ENCODE data around the gene ETV6. TPM values are rescaled to one million over a fixed set of nuclear protein-coding genes. Genes with fewer than 3 reads are reported as not detected.

ETV6 gene
- total RNA-seq, 1 donor from 2014 or later, result 3.0 TPM

DNA sequence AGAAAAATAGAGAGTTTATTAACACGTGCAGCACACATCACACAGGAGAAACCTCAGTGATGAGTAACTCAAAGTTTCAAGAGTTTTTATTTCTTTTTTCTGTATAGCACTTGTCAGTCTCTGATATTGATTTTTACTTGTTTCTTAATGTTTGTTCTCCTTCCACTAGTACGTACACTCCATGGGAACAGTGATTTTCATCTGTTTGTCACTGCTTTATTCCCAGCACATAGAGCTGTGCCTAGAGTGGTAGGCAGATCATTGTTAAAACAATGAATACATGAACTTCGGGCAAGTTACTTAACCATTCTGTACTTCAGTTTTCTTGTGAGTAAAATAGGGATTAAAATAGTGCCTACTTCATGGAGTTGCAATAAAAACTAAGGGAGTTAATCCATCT, 46.6 kb downstream of the ETV6 start:
- no peak for DNase-seq

DNA sequence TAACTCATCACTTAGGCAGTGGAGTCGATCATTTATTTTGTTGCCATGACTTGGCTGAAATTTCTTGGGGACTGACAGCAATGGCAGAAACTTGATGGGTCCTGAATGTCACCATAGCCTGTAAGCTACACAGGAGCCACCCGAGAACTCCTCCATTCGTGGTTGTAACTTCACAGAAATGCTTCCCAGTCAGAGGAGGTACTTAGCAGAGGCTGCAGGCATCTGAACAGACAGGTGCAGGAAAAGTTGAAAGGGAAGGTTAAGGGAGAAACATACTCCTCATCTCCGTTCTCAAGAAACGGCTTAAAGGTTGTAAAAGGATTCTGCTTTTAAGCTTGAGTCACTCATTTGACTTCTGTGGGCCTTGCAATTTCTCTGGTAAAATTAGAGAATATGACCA, 47.7 kb downstream of the ETV6 start:
- DNase-seq, result no peak

- DNase-seq, result no peak
Observed at GRCh38 chr12:11697670-11698387, 48.4 kb downstream of the ETV6 start.

- DNase-seq, result no peak
Observed at GRCh38 chr12:11698729-11699128, 49.3 kb downstream of the ETV6 start.

DNA sequence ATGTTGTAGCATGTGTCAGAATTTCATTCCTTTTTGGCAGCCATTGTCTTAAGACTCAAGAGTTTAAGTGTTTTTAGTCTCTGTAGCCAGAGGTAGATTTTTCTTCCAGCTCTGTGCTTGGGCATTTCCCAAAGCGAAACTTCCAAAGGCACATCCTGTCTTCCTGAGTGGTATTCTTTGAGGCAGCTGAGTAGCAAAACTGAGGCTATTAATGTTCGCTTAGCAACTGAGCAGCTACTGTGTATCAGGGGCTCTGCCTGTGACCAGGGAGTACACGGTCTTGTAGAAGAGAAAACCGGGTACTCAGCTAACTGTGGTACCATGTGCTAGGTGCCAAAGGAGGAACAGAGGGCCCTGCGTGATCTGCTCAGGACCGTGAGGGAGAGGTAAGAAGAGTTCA, 52.0 kb downstream of the ETV6 start:
- DNase-seq, result no peak

DNA sequence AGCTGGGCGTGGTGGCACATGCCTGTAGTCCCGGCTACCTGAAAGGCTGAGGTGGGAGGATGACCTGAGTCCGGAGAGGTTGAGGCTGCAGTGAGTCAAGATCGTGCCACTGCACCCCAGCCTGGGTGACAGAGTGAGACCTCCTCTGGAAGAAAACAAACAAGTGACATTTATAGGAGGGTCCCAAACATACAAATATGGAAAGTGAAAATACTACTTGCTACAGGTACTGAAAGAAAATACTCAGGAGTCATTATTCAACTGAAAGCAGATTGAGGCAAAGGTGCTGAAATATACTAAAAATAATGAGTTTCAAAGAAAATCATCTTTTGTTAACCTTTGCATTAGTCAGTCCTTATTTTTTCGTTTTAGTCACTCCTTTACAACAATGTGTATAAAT, 53.5 kb downstream of the ETV6 start:
- DNase-seq, result no peak

DNA sequence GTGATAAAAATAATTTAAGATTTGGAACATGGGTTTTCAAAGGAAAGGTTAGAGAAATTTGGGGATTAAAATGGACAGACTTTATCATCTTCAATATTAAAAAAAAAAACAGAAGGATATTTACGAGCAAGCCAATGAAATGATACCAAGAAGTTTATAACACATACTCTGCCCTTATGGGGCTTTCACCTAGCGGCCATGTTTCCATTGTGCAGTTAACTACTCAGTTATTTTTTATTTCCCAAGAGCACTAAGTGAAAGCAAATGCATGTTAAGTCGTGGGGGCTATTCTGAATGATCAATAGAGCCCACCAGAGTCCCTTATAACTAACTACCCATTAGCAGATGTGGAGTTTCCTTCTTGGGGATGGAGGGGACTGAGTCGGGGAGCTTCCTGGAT, 53.9 kb downstream of the ETV6 start:
- DNase-seq, result no peak

GRCh38 chr12:11704089-11704488, 54.6 kb downstream of the ETV6 start:
- DNase-seq, result no peak

GRCh38 chr12:11705010-11705409, 55.5 kb downstream of the ETV6 start:
- DNase-seq, result no peak

DNA sequence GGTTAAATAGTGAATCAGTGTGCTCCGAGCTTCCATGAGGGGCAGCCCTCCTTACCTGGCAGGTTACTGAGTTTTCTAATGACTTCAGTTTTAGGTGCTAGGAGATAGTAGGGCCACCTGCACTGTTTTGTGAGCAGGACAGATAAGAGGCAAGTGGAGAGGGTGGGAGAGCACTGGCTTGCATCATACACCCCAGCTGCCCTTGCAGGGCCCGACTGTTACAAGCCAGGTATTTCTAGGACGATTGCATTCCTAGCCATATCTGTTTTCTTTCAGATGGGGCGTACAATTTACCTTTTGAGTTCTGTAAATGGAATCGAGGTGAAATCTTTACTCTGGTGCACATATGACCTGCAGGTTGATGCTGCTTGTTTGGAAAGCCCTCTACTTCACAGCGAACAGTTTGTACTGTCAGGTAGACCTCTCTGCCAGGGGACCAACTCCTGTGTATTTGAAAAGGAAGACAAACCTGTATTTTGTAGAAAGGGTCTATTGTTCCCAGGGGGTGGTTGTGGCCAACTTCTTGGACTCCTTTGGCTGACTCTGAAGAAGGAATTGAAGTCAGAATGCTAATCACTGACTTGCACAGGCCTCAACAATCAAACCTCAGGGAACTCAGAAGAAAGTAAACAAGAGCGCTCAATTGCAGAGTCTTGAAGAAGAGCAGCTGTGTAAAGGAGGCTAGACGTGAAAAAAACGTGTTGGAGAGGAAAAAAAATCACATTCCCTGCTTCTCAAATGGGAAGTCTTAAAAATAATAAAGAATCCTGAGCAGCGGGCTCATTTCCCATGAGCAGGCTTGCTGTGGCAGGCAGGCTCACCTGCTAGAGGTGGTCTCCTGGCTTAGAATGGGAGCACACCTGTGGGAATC, 57.3 kb downstream of the ETV6 start:
- DNase-seq, result no peak

DNA sequence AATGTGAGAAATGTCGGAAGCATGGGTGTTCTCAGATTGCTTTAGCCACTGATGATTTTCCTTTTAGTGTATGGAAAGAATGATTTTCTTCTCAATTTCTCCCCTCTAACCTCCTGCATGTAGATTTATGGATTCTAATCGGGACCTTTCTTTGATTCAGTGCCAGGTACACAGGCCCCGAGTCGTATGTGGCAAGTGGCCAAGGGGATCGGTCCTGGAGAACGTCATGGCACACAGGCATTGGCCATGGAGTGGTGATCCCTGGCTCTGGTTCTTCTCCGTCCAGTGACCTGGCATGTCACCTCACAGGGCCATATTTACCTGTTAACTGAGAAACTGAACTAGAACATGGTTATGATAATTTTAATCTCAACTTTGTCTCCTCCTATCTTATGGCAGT, 58.1 kb downstream of the ETV6 start:
- no peak for DNase-seq

GRCh38 chr12:11709513-11709912, 60.0 kb downstream of the ETV6 start:
- DNase-seq, result no peak

DNA sequence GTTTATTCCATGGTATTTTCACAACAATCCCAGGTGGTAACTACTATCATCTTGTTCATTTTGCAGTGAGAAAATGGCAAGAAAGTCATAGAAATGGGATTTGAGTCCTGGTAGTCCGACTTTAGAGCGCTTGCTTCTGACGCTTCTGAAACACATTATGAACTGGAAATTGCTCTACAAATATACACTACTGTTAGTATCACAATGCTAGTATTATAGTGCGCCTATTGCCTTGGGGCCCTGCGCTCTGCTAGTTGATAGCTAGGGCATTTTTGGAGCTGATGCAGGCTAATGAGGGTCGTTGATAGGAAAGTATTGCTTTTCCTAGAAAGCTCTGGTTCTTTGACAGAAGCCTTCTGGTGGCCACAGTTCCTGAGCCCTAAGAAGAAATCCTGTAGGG, 61.0 kb downstream of the ETV6 start:
- DNase-seq, result no peak

- DNase-seq, result no peak
Observed at GRCh38 chr12:11710906-11711305, 61.4 kb downstream of the ETV6 start.

DNA sequence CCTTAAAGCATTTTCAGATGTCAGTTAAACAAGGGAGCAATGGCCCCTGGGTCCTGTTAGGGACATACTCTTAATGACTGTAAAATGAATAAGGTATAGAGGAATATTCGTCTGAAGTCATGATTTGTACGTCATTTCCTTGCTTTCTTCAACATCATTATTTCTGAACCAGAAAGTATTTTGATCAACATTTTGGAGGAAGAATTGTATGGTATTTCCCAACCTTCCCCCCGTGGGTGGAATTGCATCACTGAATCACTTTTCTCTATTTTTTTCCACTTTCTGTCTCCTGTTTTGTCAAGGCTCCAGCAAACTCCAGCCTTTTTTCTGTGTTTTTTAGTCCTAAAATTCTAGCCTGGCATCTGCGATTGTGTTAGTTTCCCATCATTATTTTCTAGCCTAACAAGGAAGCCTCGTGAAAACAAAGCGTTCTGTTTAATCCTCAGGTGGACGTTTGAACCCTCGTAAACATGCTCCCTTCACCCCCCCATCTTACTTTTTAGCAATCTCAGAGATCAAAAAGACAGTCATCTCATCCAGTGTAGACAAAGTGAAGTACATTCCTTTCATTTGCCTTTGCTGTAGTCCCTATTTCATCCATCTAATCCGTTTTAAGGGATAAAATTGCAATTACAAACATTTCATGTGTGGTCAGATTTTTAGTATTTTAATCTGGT, 62.3 kb downstream of the ETV6 start:
- DNase-seq, result no peak

DNA sequence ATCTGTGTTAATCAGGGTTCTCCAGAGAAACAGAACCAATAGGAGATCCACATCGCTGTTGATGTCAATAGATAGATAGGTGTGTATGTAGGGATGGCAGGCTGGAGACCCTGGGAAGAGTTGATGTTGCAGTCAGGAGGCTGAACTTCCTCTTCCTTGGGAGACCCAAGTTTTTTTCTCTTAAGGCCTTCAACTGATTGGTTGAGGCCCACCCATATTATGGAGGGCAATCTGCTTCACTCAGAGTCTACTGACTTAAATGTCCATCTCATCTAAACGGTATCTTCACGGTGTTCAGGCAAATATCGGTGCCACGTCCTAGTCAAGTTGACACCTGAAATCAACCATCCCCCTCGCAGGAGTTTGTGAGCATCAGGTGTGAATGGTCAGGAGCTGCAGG, 63.0 kb downstream of the ETV6 start:
- no peak for DNase-seq

- no peak for DNase-seq
Observed at GRCh38 chr12:11713202-11713601, 63.7 kb downstream of the ETV6 start.

DNA sequence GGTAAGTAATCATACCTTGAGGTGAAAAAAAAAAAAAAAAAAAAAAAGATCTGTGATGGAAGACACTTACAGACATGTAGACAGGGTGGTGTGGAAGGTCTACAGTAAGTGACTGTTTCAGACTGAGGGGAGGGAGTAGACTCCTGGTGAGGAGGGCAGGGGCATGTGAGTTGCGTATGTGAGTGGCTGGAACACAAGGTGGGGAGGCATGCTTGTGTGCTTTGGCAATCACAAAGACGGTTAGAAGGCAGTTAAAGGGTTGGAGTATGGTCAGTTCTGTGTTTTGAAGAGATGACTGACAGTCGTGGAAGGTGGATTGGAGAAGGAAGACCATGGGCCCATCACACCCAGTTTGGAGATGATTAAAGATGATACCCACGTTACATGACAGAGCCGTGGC, 65.2 kb downstream of the ETV6 start:
- DNase-seq, result no peak

- DNase-seq, result no peak
Observed at GRCh38 chr12:11715621-11716020, 66.1 kb downstream of the ETV6 start.

DNA sequence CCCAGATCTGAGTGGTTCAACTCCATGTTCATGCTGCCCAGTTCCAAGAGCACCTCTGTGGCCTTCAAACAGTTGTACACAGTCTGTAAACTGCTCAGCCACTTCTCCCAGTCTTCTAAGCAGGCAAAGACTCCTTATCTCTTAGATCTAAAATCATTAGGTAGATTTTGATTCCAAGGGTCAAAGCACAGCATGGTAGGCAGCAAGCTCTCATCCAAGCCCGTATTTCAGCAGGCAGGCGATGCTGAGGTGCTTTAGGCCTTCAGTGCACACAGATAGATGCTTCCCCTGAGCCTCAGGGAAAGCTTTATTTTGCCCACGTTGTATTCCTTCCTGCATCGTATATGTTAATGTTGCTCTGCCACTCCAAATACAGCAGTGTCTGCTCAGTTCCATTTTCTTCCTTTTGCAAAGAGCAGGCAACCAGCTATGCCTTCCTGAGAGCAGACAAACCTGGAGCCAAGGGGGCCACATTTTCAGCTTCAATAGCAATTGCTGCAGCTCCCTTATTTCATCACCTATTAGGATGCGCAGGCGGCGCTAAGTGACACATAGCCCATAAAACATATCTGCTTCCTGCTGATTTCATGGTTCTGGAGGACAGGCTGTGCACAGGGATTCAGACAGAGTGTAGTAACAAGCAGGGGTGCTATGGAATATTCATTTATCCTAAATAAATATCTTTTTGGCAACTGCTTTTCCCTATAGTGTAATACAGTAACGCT, 67.5 kb downstream of the ETV6 start:
- DNase-seq, result no peak

DNA sequence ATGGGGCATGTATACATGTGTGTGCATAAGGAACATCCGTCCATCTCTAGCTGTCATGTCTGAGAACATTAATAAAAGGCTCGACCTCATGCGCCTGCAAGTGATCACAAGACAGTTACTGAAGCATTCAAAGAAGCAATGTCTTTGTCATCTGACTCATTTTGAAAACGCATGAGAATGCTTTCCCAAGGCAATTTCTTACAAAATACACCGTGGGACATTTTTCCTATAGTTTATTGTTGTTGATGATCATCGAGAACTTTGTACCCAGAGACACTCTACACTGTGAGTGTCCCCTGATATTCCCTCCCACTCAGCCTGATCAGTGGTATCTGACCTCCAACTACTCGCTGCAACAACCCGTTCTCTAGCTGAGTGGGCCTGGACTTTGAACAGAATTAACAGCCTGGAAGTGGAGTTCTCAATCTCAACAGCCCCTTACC, 68.1 kb downstream of the ETV6 start:
- DNase-seq, result no peak

DNA sequence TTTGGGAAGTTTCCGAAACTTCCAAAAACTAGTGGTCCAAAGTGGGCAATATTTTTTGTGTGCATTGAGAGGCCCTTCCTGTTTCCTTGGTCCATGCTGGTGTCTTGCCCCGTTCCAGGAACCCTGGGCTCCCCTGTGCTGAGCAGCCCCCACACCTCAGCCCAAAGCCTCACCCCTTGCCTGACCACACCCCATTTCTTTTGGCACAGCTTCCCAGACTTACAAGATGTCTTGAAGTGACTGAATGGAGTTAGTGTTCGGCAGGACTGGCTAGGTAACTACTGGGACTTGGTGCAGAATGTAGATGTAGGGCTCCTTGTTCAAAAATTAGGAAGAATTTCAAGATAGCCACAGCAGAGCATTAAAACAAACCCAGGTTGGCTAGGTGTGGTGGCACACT, 68.6 kb downstream of the ETV6 start:
- DNase-seq, result no peak
